HG03135 (cell line): ENCODE data around the gene SMIM33.
"Not testable (repeated sequence)": the region's sequence is repeated elsewhere in the genome, so short reads cannot be mapped to it uniquely, and the experiment has no call there.

Experiments used
- ATAC-seq: cut with Tn5 transposase; IDR thresholded peaks from one replicate; pipeline ENCODE4 v1.9.1; 2021; ENCODE audit warnings: mild to moderate bottlenecking, moderate library complexity; ENCODE audit not compliant: unreplicated experiment

Gene SMIM33

DNA sequence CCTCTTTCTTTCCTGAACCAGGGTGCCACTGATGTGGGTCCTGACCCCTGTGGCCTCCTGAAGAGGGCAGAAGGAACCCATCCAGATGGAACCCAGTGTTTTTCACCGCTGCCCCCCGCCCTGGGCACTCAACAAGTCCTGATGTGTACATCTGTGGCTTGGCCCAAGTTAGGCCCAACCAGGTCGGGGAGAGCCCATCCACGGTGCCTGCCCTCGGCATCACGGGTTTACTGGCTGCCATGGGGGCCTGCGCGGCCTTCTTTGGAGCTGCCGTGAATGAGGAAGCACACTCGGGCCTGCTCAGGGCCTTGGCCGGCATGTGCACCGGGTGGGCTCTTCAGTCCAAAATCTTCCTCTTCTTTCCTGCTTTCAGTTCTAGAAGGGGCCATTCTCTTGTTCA, 14.0 kb upstream of the SMIM33 start:
- ATAC-seq = no peak

- no peak for ATAC-seq
These were observed 13.6 kb upstream of the SMIM33 start for GRCh38 chr5:139457241-139457640.

DNA sequence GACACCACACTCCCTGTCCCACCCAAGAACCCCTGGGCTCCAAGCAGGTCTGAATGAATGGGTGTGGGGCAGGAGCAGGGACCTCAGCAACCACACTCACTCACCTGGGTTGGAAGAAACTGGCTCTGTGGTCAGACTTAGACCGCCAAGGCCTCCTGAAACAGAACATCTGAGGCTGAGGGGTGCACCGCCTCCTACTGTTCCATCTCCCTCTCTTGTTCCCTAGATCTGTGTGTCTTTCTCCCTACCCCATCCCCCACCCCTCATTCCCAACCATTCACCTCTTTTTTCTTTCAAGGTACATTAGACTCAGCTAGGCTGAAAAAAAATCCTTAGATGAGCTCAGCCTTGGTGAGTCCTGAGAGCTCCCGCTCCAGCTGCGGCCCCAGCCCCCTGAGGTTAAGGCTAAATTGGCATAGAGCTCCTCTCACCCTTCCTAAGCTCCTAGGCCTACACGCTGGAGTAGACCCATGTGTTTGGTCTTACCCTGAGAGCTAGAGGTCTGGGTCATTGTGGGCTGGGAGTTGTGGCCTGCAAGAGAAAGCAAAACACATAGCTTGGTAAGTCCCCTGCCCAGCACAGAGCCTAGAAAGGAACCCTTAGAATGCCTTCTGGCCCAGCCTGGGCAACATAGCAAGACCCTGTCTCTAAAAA, 13.0 kb upstream of the SMIM33 start:
- no peak for ATAC-seq

DNA sequence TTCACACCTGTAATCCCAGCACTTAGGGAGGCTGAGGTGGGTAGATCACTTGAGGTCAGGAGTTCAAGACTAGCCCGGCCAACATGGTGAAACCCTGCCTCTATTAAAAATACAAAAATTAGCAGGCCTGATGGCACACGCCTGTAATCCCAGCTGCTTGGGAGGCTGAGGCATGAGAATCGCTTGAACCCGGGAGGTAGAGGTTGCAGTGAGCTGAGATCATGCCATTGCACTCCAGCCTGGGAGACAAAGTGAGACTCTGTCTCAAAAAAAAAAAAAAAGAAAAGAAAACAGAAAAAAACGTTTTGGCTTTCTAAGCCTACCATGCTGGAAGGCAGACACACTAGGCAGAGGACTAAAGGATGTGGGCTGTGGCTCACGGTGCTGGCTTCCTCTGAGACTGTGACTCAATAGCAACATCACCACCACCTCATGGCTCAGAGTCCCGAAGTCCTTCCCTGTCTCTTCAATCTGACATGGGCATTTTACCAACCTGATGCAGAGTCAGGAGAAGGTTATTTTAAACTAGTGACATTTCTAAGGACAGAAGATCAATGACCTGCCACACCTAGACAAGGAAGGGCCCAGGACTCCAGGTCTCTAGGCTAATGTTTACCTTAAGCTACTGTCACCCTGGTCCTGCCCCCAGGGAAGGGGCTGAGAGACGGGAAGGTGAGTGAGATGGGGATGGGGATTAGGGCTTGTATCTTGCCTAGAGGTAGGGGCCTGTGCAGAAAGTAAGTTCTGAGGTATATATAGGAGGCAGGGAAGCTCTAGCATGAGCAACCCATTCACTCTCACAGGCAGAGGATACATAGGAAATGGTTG, 12.0 kb upstream of the SMIM33 start:
- peak; percentile 67 for ATAC-seq

DNA sequence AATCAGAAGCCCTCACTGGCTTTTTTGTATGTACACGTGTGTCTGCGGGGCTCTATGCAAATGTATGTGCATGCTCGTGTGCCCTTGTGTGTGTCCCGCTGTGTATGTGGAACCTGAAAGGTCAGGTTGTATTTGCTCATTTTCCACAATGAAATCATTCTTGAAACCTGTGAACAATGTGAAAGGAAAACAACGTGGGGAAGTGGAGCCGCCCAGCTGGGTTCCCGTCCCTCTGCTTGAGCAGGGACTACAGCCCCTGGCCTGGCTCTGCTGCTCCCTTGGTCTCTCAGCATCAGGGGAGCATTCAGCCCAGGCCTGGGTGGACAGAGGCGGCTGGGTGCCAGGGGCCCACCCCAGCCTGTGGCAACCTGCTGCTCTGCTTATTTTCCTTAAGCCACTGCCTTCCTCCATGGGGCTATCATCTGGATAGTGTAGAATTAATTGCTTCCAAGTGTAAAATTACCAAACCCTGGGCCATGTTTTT, 11.3 kb upstream of the SMIM33 start:
- no peak for ATAC-seq

DNA sequence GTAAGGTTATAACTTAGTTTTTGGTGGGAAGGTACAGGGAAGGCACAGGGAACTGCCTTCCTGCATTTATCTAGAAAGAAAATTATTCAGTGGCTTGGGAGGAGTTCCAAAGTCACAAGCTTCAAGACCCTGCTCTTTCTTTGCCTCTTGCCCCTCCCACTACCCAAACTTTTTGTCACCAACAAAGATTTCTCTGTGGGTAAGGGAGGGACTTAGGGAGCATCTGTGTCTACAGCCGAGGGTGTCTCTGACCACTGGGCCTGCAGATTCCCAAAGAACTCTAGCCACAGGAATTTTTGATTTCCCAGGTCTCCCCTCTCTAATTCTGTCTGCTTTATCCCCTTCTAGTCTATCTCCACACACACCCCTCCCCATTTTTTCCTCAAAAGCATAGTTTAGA, 10.3 kb upstream of the SMIM33 start:
- ATAC-seq = no peak

DNA sequence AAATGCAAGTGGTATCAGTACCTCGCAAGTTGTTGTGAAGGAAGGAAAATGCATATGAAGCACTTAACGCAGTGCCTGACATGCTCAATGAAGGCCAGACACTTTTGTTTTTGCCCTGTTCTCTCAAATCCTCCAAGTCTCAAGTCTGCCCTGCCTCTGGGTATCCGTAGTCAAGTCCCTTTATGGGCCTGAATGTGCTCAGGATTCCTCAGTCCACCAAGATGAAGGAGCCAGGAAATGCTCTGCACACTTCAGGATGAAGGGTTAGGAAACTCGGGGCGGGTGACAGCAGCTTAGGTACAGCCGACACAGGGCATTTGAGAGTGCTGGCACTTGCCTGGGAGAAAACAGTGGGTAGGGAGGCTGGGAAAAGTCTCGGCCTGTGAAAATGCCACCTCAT, 9.6 kb upstream of the SMIM33 start:
- ATAC-seq = no peak

GRCh38 chr5:139461698-139462097, 9.1 kb upstream of the SMIM33 start:
- no peak for ATAC-seq

- no peak for ATAC-seq
These were observed 8.1 kb upstream of the SMIM33 start, which contains the start of gene ECSCR for GRCh38 chr5:139462586-139463276. Gene ECSCR (minus strand): TSS chr5:139462743. CDS start chr5:139462670, 73 bp downstream.

DNA sequence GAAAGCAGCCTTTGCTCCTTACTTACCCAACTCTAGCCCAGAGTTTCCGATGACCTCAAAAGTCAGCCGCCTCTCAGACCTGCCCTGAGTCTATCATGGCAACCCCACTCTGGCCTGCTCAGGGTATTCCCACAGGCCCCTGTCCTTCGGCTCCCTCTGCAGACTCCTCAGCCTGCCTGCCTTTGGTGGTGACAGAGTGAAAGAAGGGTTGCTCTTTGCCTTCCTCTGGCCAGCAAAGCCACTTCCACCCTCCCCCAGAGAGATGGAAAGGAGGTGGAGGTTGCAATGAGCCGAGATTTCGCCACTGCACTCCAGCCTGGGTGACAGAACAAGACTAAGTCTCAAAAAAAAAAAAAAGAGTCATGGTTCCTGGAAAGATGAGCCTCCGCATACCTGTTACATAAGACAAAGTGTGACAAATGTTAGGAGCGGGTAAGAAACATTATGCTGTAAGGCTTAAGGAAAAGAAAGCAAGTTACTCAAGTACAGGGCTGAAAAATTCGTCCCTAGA, 2.3 kb upstream of the SMIM33 start:
- no peak for ATAC-seq

DNA sequence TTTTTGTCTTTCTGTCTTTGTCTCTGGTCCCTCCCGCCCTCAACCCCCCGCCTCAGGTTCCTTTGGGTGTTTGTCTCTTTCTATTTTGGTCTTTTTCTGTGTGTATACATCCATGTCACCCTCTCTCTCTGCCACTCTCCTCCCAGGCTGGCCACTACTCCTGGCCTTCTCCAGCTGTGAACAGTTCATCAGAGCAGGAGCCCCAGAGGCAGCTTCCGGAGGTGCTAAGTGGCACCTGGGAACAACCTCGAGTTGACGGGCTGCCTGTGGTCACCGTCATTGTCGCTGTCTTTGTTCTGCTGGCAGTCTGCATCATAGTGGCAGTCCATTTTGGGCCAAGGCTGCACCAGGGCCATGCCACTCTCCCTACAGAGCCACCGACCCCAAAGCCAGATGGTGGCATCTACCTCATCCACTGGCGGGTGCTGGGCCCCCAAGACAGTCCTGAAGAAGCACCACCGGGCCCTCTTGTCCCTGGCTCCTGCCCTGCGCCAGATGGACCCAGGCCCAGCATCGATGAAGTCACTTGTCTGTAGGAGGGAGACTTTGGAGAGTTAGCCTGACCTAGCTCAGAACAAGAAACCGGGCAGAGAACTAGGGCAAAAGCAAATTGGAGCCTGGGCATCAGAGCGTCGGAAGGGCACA, 1.7 kb downstream of the SMIM33 start:
- ATAC-seq = no peak

- no peak for ATAC-seq
These were observed 2.3 kb downstream of the SMIM33 start for GRCh38 chr5:139473105-139473504.

DNA sequence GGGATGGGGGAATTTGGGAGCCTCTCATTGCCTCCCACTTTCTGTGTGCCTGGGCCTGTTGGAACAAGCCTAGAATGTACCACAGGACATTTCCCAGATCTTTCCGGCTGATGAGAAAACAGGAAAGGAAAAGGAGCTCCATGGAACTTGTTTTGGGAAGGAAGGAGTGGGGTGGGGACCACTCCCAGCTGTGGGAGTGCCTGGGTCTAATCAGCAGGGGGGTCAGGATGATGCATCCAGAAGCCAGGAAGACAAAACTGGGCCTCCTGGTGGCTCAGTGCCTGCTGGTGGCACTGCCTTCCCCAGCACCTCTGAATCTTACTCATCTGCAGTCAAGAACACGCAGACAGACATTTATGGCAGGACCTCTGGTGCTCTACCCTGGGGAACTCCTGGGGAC, 2.8 kb downstream of the SMIM33 start:
- no peak for ATAC-seq

DNA sequence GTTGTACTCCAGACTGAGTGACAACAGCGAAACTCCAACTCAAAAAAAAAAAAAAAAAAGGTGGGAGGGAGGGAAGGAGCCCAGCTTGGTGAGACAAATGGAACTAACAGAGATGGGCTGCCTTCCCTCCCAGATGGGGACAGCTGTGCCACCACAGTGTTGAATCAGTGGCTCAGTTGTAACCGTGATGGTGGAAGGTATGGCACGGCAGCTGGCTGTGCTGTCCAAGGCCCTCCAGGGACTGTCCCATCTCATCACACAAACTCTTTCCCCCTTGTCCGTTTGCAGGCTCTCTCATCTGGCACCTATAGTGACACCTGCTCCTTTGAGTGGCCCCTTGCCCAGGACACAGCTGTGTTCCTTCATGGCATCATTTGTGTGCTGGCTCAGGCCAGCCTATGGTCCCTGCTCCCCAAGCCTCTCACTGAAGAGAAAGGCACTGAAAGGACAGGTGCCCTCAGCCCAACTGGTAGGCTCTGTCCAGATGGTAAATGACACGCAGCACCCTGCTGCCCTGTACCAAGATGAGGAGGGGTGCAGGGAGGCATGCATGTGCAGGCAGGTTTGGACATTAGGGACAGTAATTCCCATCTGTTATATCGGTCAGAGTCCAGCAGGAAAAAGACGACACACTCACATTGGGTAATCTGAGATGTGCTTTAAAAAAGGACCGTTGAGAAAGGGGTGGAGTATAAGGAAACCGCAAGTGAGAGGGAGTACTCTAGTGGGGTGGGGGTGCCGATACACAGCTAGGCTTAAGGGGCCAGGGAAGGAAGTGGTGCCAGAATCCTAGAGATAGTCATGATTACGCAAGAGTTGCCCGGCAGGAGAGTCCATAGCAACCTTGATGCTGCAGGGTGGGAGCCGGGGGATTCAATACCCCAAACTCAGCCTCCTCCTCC, 4.3 kb downstream of the SMIM33 start:
- no peak for ATAC-seq

DNA sequence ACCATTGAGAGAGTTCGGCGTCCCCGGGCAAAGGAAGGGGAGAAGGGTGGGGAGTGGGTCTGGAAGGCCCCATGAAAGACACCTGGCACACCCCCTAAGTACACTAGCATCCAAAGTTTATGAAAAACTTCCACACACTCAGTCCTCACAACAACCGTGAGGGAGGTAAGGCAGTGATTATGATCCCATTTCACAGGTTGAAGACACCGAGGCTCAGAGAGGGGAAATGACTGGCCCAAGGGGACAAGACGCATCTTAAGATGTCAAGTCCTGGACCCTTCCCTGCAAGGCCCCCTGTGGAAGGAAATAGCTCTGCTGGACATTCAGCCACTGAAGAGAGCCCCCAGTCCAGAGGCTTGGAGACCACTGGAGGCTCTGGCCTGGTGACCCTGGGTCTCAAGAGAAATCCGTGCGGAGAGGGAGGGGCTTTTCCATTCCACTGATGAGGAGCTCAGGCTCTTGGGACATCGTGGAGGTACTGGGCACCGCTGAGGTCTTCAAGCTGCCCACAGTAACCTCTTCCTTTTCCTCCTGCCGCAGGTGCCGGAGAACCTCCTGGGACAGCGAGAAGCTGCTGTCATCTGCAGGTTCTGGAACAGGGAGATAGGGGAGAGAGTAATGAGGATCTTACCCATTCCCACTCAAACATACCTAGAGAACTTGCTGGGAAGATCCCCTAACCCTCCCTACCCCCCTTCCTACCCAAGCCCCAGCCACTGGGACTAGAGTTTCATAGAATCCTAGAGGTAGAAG, 5.2 kb downstream of the SMIM33 start:
- ATAC-seq = no peak

DNA sequence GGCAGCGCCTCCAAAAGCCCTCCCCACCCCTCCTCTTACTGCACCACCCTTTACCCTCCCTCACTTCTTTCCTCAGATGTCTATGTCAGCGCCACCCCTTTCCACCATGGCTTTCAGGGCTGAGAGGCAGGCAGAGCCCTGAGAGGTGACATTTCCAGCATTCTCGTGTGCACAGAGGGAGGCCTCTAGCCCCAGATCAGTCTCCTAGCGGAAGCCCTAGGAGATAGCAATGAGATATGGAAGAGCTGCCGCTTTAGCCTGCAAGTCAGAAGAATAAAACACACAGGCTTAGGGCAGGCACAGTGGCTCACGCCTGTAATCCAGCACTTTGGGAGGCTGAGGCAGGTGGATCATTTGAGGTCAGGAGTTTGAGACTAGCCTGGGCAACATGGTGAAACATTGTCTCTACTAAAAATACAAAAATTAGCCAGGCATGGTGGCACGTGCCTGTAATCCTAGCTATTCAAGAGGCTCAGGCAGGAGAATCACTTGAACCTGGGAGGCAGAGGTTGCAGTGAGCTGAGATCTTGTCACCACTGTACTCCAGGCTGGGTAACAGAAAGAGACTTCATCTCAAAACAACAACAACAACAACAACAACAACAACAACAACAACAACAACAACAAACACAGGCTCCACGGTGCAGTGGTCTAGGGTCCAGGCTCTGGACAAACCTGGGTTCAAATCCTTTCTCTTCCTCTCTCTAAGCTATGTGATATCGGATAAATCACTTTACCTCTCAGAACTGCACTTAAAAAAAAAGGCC, 8.0 kb downstream of the SMIM33 start:
- not testable (repeated sequence) for ATAC-seq

- not testable (repeated sequence) for ATAC-seq
These were observed 8.9 kb downstream of the SMIM33 start for GRCh38 chr5:139479729-139480128.

DNA sequence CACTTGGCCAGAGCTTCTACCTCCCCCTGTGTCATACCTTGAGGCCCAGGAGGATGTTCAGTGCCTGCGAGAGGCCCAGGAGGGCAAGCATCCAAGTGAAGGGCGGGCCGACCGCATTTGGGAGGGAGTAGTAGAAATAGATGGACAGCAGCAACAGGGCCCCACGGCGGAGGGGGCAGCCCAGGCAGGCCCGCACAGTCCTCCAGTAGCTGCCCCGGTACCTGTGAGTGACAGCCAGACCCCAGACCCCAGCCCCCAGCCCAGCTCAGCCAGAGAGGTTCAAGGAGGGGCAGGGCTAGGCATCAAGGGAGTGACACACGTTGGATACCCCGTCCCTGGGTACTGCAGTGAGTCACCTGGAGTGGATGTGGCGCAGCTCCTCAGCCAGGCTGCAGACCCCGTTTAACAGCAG, 10.3 kb downstream of the SMIM33 start:
- no peak for ATAC-seq
